Stomach (tissue), 9 donors: ENCODE results near the gene NRROS. TPM values are rescaled to one million over a fixed set of nuclear protein-coding genes. Genes with fewer than 3 reads are reported as not detected.
A peak's percentile ranks its signal among the peaks of the same experiment; 100 is the strongest.

ENCODE experiments used
- DNase-seq, 2 donors: peaks; one replicate each; pipeline versions ENCODE4 v3.0.0 to v3.0.0-alpha.2; 2013 to 2019
- H3K27ac ChIP-seq, 5 donors: fragments of 200-600 bp in 4 of 5; sonication (generic) in 4 of 5; one replicate each; pipeline ENCODE4 v1.5.1; 2013 to 2019; ENCODE audit warnings: mild to moderate bottlenecking in 1 of 5, moderate library complexity in 1 of 5
- H3K27me3 ChIP-seq, 3 donors: fragments of 200-600 bp; sonication (generic); one replicate each; pipeline ENCODE4 v1.5.1; 2017 to 2019; ENCODE audit warnings: mixed run types in 1 of 3
- H3K36me3 ChIP-seq, 4 donors: fragments of 200-600 bp; sonication (generic); 1 replicate in 3 of 4; 2 replicates in 1 of 4; pipeline ENCODE4 v1.5.1; 2016 to 2019
- H3K4me1 ChIP-seq, 4 donors: fragments of 200-600 bp; sonication (generic); one replicate each; pipeline ENCODE4 v1.5.1; 2016 to 2019
- H3K4me3 ChIP-seq, 4 donors: fragments of 200-600 bp; sonication (generic) in 3 of 4; one replicate each; pipeline ENCODE4 v1.5.1; 2016 to 2019; ENCODE audit warnings: mild to moderate bottlenecking in 1 of 4
- H3K9me3 ChIP-seq, 4 donors: fragments of 200-600 bp; sonication (generic); one replicate each; pipeline ENCODE4 v1.5.1; 2016 to 2019
- CTCF ChIP-seq, 7 experiments: fragments of 450-650 bp in 4 of 7; fragments of 200-600 bp in 3 of 7; sonication (generic) in 3 of 7; IDR thresholded peaks; one replicate each; pipeline ENCODE4 v1.5.1; 2016 to 2019; ENCODE audit warnings: antibody characterized with exemption in 7 of 7, control low read depth in 2 of 7, mild to moderate bottlenecking in 1 of 7
- EP300 ChIP-seq: sonication (generic); formaldehyde crosslinking; IDR thresholded peaks from one replicate; pipeline ENCODE4 v1.6.1; 2017; ENCODE audit warnings: antibody characterized with exemption
- POLR2A ChIP-seq, 4 donors: fragments of 450-650 bp; IDR thresholded peaks; one replicate each; pipeline ENCODE4 v1.6.1; 2016; ENCODE audit warnings: antibody characterized with exemption in 4 of 4, control low read depth in 2 of 4, mild to moderate bottlenecking in 1 of 4, moderate library complexity in 1 of 4
- POLR2AphosphoS5 ChIP-seq, 3 donors: sonication (generic); formaldehyde crosslinking; IDR thresholded peaks; one replicate each; pipeline ENCODE4 v1.6.1; 2016; ENCODE audit warnings: antibody characterized with exemption in 3 of 3
- WGBS, 5 donors: extraction: QIAGEN DNeasy Blood & Tissue Kit in 3 of 5; methylation state at CpG; one replicate each; pipeline versions ENCODE4 v1.1.5 to v1.1.7; 2013 to 2018; 5-methylcytosine and 5-hydroxymethylcytosine counted together
- intact Hi-C: fragments of 100-400 bp; cut with DNase I; formaldehyde crosslinking; loops from one replicate; pipeline ENCODE4 v1.15.1; 2023; ENCODE audit warnings: low total_unique reads
- polyA plus RNA-seq, 3 donors: library from polyadenylated mRNA; stranded (reverse); fragments of 200-250 nt; gene quantifications; one replicate each; pipeline ENCODE4 v1.2.3, GENCODE V29; 2013
- total RNA-seq, 5 donors: library from RNA; depleted of rRNA; stranded (reverse); fragments of >200 nt; gene quantifications; one replicate each; pipeline versions ENCODE4 v1.1.0 to v1.2.3, GENCODE V29; 2014 to 2016
- donor health status: healthy with polysubstance abuse.
- donor health status: Bipolar disorder and iron deficiency.
- donor health status: healthy.

NRROS gene
- total and polyA plus RNA-seq, 8 donors: 0.45 to 5.5 (median 1.4) TPM; not detected in 1

- 18 to 26% (median 20%) methylated on average over 5 of the region's 5 CpGs for WGBS, 5 donors
- peak overlapping the region; percentile 55 to 65 (median 59) for H3K4me3 ChIP-seq
- H3K27ac ChIP-seq: peak overlapping the region; percentile 90 to 92 (median 90)
- peaks cover 4 to 31% (median 23%) of the 10 kb centered on the region in 4 donors for H3K4me1 ChIP-seq
- H3K27me3 ChIP-seq: no peaks in the 10 kb centered on the region
- TF ChIP-seq POLR2AphosphoS5 (IDR thresholded peaks at IDR 0.05) (no peak), EP300 (no peak), CTCF (IDR thresholded peaks at IDR 0.05) (no peak), POLR2A (IDR thresholded peaks at IDR 0.05) (no peak)
- H3K9me3 ChIP-seq: no peaks in the 10 kb centered on the region
- DNase-seq: no peak
- intact Hi-C loops: no loop called here
- no peaks in the 10 kb centered on the region for H3K36me3 ChIP-seq
Observed at GRCh38 chr3:196631682-196632045, 7.8 kb upstream of the NRROS start.

- intact Hi-C loops: no loop called here
- peaks cover 4 to 31% (median 23%) of the 10 kb centered on the region in 4 donors for H3K4me1 ChIP-seq
- H3K36me3 ChIP-seq: no peaks in the 10 kb centered on the region
- TF ChIP-seq EP300 (no peak), CTCF (IDR thresholded peaks at IDR 0.05) (peak in 4 of 7 experiments; percentile 12 to 28 (median 24)), POLR2AphosphoS5 (IDR thresholded peaks at IDR 0.05) (peak in 2 of 3 donors; percentile 50 to 62), POLR2A (IDR thresholded peaks at IDR 0.05) (peak in 2 of 4 donors; percentile 15 to 31)
- peak overlapping the region; percentile 90 to 92 (median 90) for H3K27ac ChIP-seq
- H3K4me3 ChIP-seq: peak overlapping the region; percentile 55 to 65 (median 59)
- peak; percentile 85 to 96 for DNase-seq
- H3K27me3 ChIP-seq: no peaks in the 10 kb centered on the region
- WGBS, 5 donors: 0 to 5% (median 1%) methylated on average over 10 to 43 of the region's 43 CpGs
- no peaks in the 10 kb centered on the region for H3K9me3 ChIP-seq
Observed at GRCh38 chr3:196632046-196632751, 7.3 kb upstream of the NRROS start.

- 79 to 88% (median 85%) methylated on average over 12 of the region's 12 CpGs for WGBS, 5 donors
- TF ChIP-seq CTCF (IDR thresholded peaks at IDR 0.05) (no peak), POLR2AphosphoS5 (IDR thresholded peaks at IDR 0.05) (no peak), EP300 (no peak), POLR2A (IDR thresholded peaks at IDR 0.05) (no peak)
- Histone ChIP-seq H3K9me3 (no peaks in the 10 kb centered on the region), H3K36me3 (no peaks in the 10 kb centered on the region), H3K4me3 (no peak overlapping the region), H3K27ac (peak overlapping the region in 3 of 5 donors; percentile 90 to 92 (median 91)), H3K27me3 (no peaks in the 10 kb centered on the region), H3K4me1 (peaks cover 4 to 36% (median 23%) of the 10 kb centered on the region in 4 donors)
- intact Hi-C loops: no loop called here
- no peak for DNase-seq
Observed at GRCh38 chr3:196633555-196634151, 5.8 kb upstream of the NRROS start.

GRCh38 chr3:196634224-196634623 is 5.3 kb upstream of the NRROS start:
- WGBS, 5 donors: 56 to 81% (median 78%) methylated on average over 10 of the region's 10 CpGs
- no peak for TF ChIP-seq CTCF (IDR thresholded peaks at IDR 0.05)
- no peak for TF ChIP-seq EP300
- TF ChIP-seq POLR2AphosphoS5 (IDR thresholded peaks at IDR 0.05): no peak
- TF ChIP-seq POLR2A (IDR thresholded peaks at IDR 0.05): no peak
- peaks cover 0 to under 1% (median 0%) of the 10 kb centered on the region in 3 donors for H3K27me3 ChIP-seq
- H3K27ac ChIP-seq: peak overlapping the region in 3 of 5 donors; percentile 90 to 92 (median 91)
- peak in 1 of 2 donors; percentile 46 for DNase-seq
- no peak overlapping the region for H3K4me3 ChIP-seq
- H3K9me3 ChIP-seq: no peaks in the 10 kb centered on the region
- peaks cover 4 to 42% (median 27%) of the 10 kb centered on the region in 4 donors for H3K4me1 ChIP-seq
- intact Hi-C loops: no loop called here
- H3K36me3 ChIP-seq: no peaks in the 10 kb centered on the region
